ENCODE results near the gene CYGB. TPM values are rescaled to one million over a fixed set of nuclear protein-coding genes. Genes with fewer than 3 reads are reported as not detected.

CYGB gene
- total RNA-seq, 2 experiments from 2014 or later, result not detected

DNA sequence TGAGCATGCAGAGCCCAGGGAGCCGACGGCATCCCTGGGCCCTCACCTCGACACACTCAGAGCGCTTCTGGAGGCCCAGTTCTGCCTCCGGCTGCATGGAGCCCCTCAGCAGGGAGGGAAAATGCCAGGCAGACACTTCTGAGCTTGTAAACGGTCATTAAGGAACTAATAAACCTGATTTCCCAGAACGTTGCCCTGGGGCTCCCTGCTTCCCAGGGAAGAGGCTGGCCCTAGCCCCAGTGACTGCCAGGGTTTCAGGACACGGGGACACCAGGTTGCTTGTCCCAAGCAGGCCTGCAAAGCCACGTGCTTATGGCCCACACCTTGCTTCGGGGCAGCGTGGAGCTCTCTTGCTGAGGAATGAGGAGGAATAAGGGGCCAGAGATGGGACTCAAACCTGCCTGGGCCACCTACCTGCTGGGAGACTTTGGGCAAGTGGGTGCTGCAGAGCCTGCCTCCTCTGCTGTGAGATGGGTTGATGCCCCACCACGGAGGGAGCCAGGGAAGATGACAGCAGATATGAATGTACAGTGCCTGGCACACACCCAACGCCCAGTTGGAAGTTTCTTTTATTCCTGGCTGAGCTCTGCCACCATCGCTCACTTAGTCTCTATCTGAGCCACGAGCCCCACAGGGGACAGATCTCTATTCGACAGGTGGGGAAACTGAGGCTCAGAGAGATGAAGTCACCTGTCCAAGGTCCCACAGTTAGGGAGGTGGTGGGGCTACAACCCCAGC lies 41.7 kb downstream of the CYGB start:
- Mint-ChIP-seq H3K27ac (peak overlapping the region; percentile 68), H3K36me3 (ENCODE audit: low read depth) (peaks cover 7% of the 10 kb centered on the region), H3K27me3 (no peaks in the 10 kb centered on the region), H3K9me3 (no peaks in the 10 kb centered on the region), H3K4me3 (no peak overlapping the region), H3K4me1 (peaks cover 73% of the 10 kb centered on the region)
- no peak for DNase-seq
- ChIA-PET POLR2A (interaction anchor here (0.7 kb wide), 1 partner anchor 227 kb away, joined by 3 read pairs; no protein-coding TSS in a partner anchor), CTCF (interaction anchor here (1.0 to 1.3 kb wide), 2 partner anchors 16 to 375 kb away, joined by 3 read pairs; no protein-coding TSS in a partner anchor)

GRCh38 chr17:76493505-76494167 lies 43.9 kb downstream of the CYGB start:
- Mint-ChIP-seq H3K4me1 (peaks cover 67% of the 10 kb centered on the region), H3K36me3 (ENCODE audit: low read depth) (peaks cover 5% of the 10 kb centered on the region), H3K27me3 (no peaks in the 10 kb centered on the region), H3K27ac (peak overlapping the region; percentile 97), H3K4me3 (peak overlapping the region; percentile 80), H3K9me3 (no peaks in the 10 kb centered on the region)
- CTCF ChIA-PET, result interaction anchor here (0.9 to 2.0 kb wide), 6 partner anchors 9 to 77 kb away, joined by 3 to 8 read pairs (median 4); no protein-coding TSS in a partner anchor
- POLR2A ChIA-PET, result no interaction called here
- peak; percentile 30 for DNase-seq

DNA sequence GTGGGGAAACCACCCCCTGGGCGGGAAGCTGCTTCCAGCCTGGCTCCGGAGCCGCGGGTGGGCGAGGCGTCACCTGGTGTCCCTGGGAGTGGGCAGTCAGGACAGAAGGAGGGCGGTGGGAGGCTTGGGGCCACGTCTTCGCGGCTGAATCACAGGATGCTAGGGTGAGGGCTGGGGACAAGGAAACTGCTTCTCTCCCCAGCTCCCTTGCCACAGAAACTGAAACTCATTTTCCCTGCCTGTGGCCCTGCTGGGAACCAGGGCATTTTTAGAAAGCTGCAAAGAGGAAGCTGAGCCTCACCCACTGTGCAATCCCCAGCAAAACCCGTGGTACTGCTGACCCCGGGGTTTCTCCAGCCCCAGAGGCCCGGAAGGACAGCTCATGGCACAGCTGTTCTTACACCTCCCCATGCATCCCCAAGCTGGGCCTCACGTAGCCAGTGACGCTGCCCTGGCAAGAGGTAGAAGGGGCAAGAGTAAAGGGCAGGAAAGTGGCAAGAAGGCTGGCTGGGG lies 44.5 kb downstream of the CYGB start:
- CTCF ChIA-PET, result interaction anchor here (0.9 to 2.0 kb wide), 6 partner anchors 10 to 34 kb away, joined by 3 to 8 read pairs (median 4); no protein-coding TSS in a partner anchor
- Mint-ChIP-seq H3K27me3 (no peaks in the 10 kb centered on the region), H3K4me3 (peak overlapping the region; percentile 80), H3K9me3 (no peaks in the 10 kb centered on the region), H3K4me1 (peaks cover 61% of the 10 kb centered on the region), H3K36me3 (ENCODE audit: low read depth) (peaks cover 5% of the 10 kb centered on the region), H3K27ac (peak overlapping the region; percentile 97)
- POLR2A ChIA-PET, result interaction anchor here (0.7 kb wide), 1 partner anchor 14 kb away, joined by 3 read pairs; no protein-coding TSS in a partner anchor
- DNase-seq, result peak; percentile 63

DNA sequence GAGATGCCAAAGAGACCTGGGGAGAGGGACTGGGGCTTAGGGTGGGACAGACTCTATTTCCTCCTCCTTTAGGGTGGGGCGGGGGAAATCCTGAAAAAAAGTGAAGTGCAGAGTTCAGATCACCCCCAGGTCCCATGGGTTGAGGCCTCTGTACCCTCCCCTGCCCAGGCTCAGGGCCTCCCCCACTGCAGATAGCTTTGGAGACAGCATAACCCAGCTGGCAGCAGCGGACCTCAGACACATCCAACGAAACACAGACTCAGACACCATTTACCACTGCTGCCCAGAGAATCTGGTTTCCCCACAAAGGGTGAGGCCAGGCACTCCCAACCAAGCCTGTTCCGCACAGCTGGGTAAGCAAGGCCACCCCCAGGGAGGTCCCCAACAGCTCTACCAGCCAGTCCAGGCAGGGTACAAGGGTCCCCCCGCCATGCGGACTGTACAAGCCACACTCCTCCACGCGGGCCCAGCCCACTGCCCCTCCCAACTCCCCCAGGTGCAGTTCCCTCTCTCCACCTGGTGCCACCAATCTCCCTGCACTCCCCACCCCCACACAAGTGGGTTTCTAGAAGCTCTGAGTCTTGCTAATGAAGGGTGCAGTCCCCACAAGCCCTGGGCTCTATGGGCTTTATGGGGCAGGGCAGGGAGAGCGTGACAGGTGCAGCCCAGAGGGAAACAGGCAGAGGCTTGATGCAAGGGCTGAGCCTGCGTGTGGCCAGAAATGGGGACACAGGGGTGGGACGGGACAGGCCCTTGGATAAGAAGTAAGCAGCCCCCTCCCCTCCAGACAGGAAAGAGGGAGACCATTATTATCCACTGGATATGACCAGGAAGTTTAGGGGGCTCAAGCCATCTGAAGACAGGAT lies 45.2 kb downstream of the CYGB start:
- H3K4me1 Mint-ChIP-seq, result peaks cover 60% of the 10 kb centered on the region
- peaks cover 8% of the 10 kb centered on the region for H3K36me3 Mint-ChIP-seq (ENCODE audit: low read depth)
- H3K4me3 Mint-ChIP-seq, result peak overlapping the region; percentile 80
- H3K27ac Mint-ChIP-seq, result peak overlapping the region; percentile 97
- no peaks in the 10 kb centered on the region for H3K9me3 Mint-ChIP-seq
- no peak for DNase-seq
- ChIA-PET POLR2A (interaction anchor here (0.7 kb wide), 1 partner anchor 14 kb away, joined by 3 read pairs; no protein-coding TSS in a partner anchor), CTCF (interaction anchor here (0.6 to 2.0 kb wide), 8 partner anchors 15 to 564 kb away, joined by 3 to 8 read pairs (median 4); partner anchors contain the start of gene SPHK1)
- no peaks in the 10 kb centered on the region for H3K27me3 Mint-ChIP-seq

- no peak for DNase-seq
- H3K4me3 Mint-ChIP-seq, result peak overlapping the region; percentile 5
- H3K9me3 Mint-ChIP-seq, result no peaks in the 10 kb centered on the region
- ChIA-PET CTCF (interaction anchor here (0.6 to 2.0 kb wide), 8 partner anchors 10 to 124 kb away, joined by 3 to 5 read pairs (median 4); partner anchors contain the start of genes SPHK1 and UBE2O), POLR2A (no interaction called here)
- no peaks in the 10 kb centered on the region for H3K27me3 Mint-ChIP-seq
- peaks cover 6% of the 10 kb centered on the region for H3K36me3 Mint-ChIP-seq (ENCODE audit: low read depth)
- H3K4me1 Mint-ChIP-seq, result peaks cover 55% of the 10 kb centered on the region
- peak overlapping the region; percentile 97 for H3K27ac Mint-ChIP-seq
These were observed 46.0 kb downstream of the CYGB start for GRCh38 chr17:76491271-76492122.

GRCh38 chr17:76490112-76490710 lies 47.3 kb downstream of the CYGB start:
- ChIA-PET CTCF (interaction anchor here (0.8 to 1.7 kb wide), 4 partner anchors 9 to 126 kb away, joined by 3 to 5 read pairs (median 4); partner anchors contain the start of gene UBE2O), POLR2A (no interaction called here)
- Mint-ChIP-seq H3K27ac (no peak overlapping the region), H3K4me1 (peaks cover 57% of the 10 kb centered on the region), H3K27me3 (no peaks in the 10 kb centered on the region), H3K36me3 (ENCODE audit: low read depth) (peaks cover 6% of the 10 kb centered on the region), H3K4me3 (no peak overlapping the region), H3K9me3 (no peaks in the 10 kb centered on the region)
- no peak for DNase-seq

DNA sequence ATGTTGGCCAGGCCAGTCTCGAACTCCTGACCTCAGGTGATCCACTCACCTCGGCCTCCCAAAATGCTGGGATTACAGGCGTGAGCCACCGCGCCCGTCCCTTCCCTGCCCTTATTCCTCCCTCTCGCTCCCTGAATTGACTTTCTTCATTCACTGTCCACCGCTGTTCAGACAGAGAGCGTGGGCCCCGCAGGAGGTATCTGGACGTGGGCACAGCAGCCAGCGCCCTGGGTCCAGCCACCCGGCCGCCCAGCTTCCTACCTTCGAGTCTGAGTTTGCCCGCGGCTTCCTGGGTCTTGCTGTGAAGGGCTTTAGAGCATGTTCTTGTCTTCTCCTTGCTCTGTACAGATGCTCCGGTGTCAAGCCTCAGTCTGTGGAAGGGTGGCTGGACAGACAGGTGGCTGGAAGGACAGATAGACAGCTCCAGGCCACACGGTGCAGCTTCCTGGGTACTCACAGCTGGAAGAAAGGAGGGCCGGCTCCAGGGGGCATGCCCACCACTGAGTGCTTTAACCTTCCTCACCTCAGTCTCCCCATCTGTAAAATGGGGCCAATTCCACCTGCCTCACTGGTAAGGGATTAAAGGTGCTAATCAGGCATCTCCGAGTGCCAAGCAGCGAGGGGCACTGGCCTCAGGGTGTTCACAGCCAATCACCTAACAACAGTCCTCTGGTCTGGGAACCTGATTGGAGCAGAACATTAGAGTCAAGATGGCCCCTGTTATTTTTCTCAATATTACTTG lies 49.9 kb downstream of the CYGB start:
- H3K9me3 Mint-ChIP-seq, result no peaks in the 10 kb centered on the region
- H3K27me3 Mint-ChIP-seq, result no peaks in the 10 kb centered on the region
- peak overlapping the region; percentile 25 for H3K27ac Mint-ChIP-seq
- no peak overlapping the region for H3K4me3 Mint-ChIP-seq
- CTCF ChIA-PET, result interaction anchor here (0.6 to 2.1 kb wide), 4 partner anchors 8 to 34 kb away, joined by 3 to 7 read pairs (median 4); no protein-coding TSS in a partner anchor
- H3K4me1 Mint-ChIP-seq, result peaks cover 37% of the 10 kb centered on the region
- H3K36me3 Mint-ChIP-seq (ENCODE audit: low read depth), result peaks cover 6% of the 10 kb centered on the region
- no peak for DNase-seq
- POLR2A ChIA-PET, result no interaction called here

DNA sequence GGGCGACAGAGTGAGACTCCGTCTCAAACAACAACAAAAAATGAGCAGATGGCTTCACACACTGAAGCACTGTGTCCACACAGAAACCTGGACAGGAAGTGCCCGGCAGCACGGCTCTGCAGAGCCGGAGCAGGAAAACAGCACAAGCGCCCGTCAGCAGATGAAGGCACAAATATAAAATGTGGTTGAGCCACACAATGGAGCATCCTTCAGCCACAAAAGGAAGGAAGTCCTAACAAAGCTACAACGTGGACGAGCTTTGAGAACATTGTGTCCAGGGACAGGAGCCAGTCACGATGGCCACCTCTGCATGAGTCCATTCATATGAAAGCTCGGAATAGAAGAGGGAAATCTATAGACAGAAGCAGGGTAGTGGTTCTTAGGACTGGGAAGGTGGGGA lies 51.9 kb downstream of the CYGB start:
- POLR2A ChIA-PET, result no interaction called here
- Mint-ChIP-seq H3K36me3 (ENCODE audit: low read depth) (peaks cover 12% of the 10 kb centered on the region), H3K27ac (no peak overlapping the region), H3K27me3 (no peaks in the 10 kb centered on the region), H3K4me3 (no peak overlapping the region), H3K9me3 (no peaks in the 10 kb centered on the region), H3K4me1 (peaks cover 29% of the 10 kb centered on the region)
- CTCF ChIA-PET, result interaction anchor here (0.7 to 2.1 kb wide), 4 partner anchors 8 to 32 kb away, joined by 3 to 7 read pairs (median 4); partner anchors contain the start of gene AANAT
- no peak for DNase-seq

GRCh38 chr17:76484228-76484725 lies 53.2 kb downstream of the CYGB start:
- CTCF ChIA-PET, result interaction anchor here (1.0 to 1.2 kb wide), 2 partner anchors 10 to 16 kb away, joined by 3 read pairs; no protein-coding TSS in a partner anchor
- Mint-ChIP-seq H3K36me3 (ENCODE audit: low read depth) (peaks cover 14% of the 10 kb centered on the region), H3K9me3 (no peaks in the 10 kb centered on the region), H3K27ac (no peak overlapping the region), H3K4me3 (no peak overlapping the region), H3K27me3 (no peaks in the 10 kb centered on the region), H3K4me1 (peaks cover 25% of the 10 kb centered on the region)
- no peak for DNase-seq
- POLR2A ChIA-PET, result no interaction called here

GRCh38 chr17:76481071-76481655 lies 56.3 kb downstream of the CYGB start:
- peaks cover 23% of the 10 kb centered on the region for H3K4me1 Mint-ChIP-seq
- no peaks in the 10 kb centered on the region for H3K27me3 Mint-ChIP-seq
- H3K4me3 Mint-ChIP-seq, result no peak overlapping the region
- ChIA-PET POLR2A (no interaction called here), CTCF (interaction anchor here (0.6 to 1.0 kb wide), 2 partner anchors 9 to 23 kb away, joined by 3 to 4 read pairs; no protein-coding TSS in a partner anchor)
- no peak for DNase-seq
- H3K27ac Mint-ChIP-seq, result peak overlapping the region; percentile 69
- H3K9me3 Mint-ChIP-seq, result no peaks in the 10 kb centered on the region
- H3K36me3 Mint-ChIP-seq (ENCODE audit: low read depth), result peaks cover 16% of the 10 kb centered on the region

All from activated CD4-positive, alpha-beta T cell treated with anti-CD3 and anti-CD28 coated beads, Interleukin-2, amount 10 ng/mL, durations not matched to agents 7 days and 5 days (primary cell).